NOMO-1 treated with DMSO at 0.1 percent for 48 hours (cell line): Measurements from ENCODE around the gene OR4A15.

Experiments
- DNase-seq: peaks from one replicate; lab custom pipeline; 2025; ENCODE audit not compliant: unreplicated experiment; lab: John Stamatoyannopoulos, UW

OR4A15 gene

DNA sequence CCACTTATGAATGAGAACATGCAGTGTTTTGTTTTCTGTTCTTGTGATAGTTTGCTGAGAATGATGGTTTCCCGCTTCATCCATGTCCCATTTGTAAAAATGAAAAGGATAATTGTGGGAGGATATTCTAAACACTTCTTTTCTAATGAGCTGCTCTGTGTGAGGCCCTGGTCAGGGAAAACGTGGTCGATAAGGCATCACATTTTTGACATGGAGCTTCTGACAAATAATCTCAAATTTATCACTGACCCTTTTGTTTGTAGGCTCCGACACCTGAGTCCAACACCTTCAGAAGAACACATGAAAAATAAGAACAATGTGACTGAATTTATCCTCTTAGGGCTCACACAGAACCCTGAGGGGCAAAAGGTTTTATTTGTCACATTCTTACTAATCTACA, at the start of gene OR4A15:
Gene OR4A15, plus strand, starts transcription at position 301 of the 400 bp plus-strand sequence. Its CDS starts 0 bp downstream, at position 301.
- DNase-seq: no peak

DNA sequence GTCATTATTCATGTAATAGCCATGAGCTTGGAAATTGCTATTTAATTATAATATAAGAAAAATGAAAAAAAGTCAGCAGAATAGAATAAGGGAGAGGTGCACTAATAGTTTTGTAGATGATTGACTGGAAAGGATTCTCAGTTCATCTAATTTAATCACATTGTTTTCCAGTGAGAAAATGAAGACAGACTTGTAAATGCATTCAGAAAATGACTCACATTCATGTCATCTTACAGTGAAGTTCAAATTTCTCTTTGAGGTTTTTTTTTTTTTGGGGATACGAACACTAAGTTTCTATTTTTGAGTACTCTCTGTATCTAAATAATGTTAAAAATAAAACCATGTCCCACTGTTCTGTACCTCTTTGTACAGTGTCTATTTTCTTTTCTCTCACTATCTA, 43.3 kb upstream of the OR4A15 start:
- DNase-seq: no peak

DNA sequence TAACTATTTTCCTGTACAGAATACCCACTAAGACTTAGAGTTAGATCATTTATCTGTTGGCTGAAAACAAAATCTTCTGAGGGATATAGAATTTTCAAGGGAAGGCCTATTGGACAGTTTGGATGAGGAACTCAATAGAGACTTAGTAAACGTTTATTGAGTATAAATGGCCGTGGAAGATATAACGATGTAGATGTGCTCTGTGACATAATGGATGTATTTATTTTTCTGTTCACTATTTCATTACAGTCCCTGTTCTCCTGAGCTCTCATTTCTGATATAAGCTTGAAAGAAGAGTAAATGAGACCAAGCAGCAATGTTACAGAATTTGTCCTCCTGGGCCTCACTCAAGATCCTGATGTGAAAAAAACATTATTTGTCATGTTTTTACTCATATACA, 24.9 kb upstream of the OR4A15 start, which contains the start of gene OR4A16:
Gene OR4A16, plus strand, starts transcription at position 301 of the 400 bp plus-strand sequence. Its CDS starts 0 bp downstream, at position 301.
- DNase-seq: no peak

DNA sequence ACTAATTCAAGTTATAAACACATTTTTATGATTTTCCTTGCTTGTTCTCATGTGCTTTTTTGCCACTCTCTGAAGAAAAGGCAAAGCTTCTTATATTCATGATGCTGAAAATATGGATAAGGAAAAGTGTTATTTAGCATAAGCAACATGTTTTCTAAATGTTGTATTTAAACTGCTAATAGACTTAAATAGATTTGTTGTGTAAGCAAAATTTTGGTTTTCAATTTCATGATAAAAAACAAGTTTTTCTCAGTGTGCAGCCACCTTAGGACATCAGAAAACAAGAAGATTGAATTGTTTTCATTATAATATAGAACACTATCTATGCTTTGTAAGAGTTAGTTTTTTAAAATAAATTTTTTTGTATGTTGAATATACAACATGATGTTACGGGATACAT, 22.5 kb upstream of the OR4A15 start:
- DNase-seq: no peak

DNA sequence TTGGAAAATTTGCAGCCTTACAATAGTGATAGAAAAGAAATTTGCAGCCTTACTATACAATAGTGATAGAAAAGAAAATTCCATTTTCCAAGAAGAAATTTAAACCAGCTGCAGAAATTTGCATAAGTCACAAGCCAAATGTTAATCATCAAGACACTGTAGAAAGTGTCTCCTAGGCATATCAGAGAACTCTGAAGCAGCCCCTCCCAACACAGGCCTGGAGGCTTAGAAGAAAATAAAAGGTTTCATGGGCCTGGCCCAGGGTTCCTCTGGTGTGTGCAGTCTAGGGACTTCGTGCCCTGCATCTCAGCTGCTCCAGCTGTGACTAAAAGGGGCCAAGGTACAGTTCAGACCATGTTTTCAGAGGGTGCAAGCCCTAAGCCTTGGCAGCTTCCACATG, 18.7 kb upstream of the OR4A15 start:
- no peak for DNase-seq

DNA sequence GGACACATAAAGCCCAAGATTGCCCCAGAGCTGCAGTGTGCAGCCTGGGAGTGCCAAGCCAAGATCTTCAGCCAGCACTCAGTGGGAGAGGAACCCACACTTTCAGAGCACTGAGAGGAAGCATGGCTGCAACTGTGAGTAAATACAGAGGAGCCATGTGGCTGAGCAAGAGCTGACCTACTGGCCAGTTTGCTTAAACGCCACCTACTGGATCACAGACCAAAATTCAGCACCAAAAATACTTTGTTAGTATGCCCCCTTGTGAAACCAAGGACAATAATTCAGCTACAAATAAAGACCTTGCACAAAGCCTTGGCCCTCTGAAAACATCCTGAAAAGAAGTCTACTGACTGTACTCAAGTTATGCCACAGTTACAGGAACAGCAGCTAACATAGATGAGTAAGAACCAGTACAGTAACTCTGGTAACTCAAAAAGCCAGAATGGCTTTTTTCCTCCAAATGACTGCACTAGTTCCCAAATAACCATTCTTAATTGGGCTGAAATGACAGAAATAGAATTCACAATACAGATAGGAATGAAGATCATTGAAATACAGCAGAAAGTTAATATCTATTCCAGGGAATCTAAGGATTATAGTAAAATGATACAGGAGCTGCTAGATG, 10.1 kb upstream of the OR4A15 start:
- DNase-seq: no peak

DNA sequence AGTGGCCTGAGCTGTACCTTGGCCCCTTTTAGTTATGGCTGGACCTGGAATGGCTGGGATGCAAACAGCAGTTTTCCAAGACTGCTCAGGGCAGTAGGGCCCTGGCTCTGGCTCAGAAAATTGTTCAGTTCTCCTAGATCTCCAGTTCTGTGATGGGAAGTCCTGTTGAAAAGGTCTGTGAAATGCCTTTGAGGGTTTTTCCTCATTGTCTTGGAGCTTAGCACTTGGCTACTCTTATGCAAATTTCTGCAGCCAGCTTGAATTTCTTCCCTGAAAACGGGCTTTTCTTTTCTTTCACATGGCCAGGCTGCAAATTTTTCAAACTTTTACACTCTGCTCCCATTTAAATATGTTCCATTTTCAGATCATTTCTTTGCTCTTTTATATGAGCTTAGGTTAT, 33.2 kb downstream of the OR4A15 start:
- DNase-seq: no peak
